ENCODE measurements around the gene ULBP3.

DNA sequence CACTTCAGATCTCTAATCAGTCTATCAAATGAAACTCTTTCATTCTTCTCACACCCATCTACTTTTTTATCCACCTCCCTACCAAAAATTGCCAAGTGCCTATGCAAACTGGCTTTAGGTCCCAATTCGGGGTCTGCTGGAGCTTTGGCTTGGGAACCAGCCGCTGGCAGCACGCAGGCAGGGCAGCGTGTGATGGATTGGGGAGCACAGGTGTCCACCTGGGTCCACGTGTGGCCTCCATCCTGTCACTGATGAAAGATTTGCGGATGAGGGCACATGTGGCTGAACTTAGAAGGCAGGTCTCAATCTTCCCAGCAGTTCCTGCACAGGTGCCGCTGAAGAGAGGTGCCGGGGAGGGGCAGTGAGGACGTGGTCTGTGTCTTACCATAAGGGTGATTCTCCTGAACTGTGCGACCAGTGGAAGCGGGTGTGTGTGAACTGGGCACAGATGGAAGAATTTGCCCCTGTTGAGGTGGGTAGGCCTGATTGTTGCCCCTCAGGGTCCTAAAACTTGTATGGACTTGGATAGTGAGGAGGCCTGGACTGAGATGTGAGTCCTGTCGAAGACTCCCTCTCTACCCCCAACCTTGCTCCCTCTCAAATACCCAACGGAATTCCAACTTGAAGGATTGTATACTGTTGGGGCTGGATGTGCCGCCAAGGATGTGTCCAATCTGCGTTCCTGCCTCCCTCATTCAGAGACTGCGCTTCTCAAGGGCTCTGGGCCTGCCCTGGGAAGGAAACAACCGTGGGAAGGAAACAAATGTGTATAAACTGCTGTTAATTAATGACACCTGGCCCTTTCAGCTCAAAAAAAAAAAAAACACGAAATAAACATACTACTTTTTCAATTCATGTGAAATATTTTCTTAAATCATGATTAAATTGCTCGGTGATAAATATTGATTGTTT, 25.2 kb downstream of the ULBP3 start:
- no peak for TF ChIP-seq POLR2A (IDR thresholded peaks at IDR 0.05; ENCODE audit: low read length)
- TF ChIP-seq GATA1 (IDR thresholded peaks at IDR 0.05; ENCODE audit: low read depth, low read length) = no peak

All from erythroblast (primary cell).